ENCODE results near the gene SLC3A2.

SLC3A2 gene

DNA sequence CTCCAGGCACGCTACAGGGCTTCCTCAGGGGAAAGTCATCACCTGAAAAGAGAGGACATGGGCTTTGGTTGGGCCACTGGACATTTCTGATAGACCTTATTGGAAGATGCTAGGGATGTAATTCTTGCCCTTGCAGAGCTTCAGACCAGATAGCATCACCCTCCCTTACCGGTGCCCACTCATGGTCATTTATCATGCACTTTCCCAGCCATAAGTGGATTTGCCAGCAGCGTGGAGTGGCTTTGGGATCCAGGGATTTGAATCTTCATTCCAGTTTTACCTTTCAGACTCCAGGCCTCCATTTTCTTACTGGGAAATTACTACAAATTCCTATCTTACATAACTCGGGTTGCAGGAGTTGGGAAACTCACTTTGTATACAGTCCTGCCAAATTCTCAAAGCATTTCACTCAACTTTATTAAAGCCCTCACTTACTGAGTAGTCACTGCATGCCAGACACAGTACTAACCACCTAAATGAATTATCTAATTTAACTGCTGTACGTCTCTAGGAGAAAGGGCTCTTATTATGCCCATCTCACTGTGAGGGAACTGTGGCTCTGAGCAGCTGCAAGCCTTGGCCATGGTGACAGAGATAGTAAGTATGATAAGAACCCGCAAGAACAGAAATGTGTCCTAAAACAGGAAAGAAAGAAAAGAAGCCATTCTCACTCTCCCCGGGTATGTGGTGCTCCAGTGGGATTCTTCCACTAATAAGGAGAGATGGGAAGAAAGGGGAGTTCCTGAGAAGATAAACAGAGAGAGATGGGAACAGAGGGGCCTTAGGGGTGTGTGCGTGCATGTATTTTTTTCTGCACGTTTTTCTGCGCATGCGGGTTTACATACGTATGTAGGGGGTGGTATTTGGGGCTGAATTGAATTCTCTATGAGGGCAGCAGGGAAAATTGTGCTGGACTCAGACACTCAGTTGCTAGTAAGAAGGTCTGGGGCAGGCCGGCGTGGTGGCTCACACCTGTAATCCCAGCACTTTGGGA lies 30.7 kb downstream of the SLC3A2 start:
- no peak for DNase-seq (ENCODE audit: low spot score)

DNA sequence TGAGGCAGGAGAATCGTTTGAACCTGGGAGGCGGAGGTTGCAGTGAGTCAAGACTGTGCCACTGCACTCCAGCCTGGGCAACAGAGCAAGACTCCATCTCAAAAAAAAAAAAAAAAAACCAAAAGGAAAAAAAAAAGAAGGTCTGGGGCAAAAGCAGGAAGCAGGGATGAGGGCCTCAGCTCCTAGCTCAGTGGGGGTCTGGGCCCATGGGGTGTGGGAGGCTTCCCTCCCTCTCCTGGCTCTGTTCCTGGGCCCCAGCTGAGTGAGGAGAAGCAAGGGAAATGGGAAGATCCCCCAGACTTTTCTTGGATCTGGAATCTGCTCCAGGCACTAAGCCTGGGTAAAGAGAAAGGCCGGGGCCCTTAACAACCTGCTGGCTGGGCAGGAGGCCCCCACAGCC lies 31.6 kb downstream of the SLC3A2 start:
- no peak for DNase-seq (ENCODE audit: low spot score)

DNA sequence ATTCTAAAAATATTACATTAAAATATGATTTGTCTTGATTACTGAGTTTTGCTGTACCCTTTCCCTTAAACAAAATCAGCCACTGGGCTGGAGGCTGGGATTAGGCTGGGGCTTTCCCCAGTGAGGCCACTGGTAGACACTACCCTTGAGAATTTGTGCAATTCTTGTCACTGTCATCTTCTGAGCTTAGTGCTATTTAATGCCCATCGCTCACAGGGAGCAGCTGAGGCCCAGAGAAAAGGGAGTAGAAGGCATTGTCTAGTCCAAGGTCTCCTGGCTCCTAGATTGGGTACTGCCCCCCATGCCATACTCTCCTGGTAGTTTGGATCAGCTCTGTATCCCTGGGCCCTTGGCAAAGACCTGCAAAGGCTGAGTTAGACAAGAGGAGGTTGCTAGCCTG lies 33.7 kb downstream of the SLC3A2 start:
- DNase-seq (ENCODE audit: low spot score) = no peak

DNA sequence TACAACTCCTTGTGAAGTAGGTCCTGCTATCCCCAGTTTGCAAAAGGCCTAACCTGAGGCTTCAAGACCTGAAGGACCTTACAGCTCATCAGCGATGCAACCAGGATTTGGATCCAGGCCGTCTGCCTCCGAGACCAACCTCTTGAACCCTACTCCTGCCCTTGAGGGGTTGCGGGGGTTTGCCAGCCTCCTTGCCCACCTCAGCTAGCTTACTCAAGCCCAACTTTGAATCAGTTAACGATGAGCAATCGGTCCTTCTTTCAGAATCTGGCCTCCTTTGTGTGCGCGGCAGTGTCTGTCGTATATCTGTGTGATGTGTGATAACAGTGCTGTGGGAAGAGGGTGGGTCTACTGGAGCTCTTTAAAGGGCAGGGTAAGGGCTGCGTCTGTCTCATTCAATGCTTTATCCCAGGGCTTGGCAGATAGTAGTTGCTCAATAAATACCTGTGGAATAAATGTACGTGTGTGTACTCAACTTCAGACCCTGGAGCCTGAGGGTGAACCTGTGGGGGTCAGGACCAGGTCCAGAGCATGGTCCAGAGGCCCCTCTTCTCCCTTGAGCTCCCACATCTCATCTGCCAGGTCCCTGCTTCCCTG lies 37.3 kb downstream of the SLC3A2 start:
- no peak for DNase-seq (ENCODE audit: low spot score)

DNA sequence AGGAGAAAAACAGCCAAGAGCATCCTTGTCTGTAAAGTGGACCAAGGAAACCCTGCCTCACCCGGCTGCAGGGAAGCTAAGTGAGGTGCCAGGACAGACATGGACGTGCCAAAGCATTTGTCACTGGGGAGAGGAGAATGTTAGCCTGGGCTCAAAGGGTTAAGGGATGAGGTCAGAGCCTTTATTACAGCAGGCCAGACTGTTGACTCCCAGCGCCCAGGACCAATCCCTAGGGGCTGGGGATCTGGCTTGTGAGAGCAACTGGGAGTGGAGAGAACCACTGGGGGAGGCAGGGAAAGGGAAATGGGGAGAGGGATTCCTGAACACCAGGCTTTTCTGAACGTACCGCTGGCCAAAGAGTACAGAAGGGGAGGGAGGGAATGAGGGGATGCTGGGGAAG lies 37.8 kb downstream of the SLC3A2 start:
- DNase-seq (ENCODE audit: low spot score) = no peak

DNA sequence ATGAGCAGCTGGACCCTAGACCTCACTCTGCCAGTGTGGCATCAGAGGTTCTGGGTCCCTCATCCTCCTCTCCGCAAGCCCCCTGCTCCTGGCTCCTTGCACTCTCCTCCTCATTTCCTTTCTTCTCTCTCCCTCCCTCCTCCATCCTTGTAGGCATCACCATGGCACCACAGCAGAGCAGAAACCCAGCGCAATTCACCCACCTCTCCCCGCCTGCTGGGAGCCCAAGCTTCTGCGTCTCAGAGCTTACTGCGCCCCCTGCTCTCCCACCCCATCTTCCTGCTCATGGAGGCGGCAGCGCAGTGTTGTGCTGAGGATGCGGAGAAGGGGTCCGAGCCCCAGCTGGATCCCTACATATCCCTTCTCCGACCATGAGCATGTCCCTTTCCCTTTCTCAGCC lies 38.8 kb downstream of the SLC3A2 start:
- no peak for DNase-seq (ENCODE audit: low spot score)

DNA sequence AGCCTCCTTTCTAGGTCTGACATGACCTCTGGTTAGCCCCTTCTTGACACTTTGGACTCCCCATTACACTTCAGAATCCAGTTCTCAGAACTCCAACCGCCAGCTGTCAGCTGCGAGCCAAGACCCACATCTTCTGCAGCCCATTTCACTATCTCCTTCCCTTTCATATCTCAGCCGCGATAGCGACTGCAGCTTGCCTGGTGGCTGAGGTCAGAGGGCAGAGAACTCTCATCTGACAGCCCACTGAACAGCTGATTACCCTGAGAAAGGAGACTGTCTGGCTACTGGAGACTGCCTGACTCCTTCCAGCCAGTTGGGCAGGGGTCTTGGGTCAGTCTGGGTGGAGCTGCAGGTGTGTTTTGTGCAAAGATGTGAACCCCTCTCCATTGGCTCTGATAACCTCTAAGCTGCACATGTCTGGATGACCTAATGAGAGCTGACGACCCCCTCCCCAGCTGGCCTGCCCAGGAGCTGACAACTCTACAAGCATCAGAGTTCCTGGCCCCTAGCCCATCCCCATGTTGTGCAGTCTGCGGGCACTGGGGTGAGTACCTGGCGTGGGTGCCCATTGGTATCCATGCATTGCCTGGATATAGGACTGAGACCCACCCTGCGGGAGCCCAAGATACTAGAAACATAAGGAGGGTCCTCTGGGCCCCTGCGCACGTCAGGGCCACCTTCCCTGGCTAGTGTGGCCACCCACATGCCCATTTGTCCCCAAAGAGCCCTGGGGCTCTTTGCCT lies 39.4 kb downstream of the SLC3A2 start:
- no peak for DNase-seq (ENCODE audit: low spot score)

DNA sequence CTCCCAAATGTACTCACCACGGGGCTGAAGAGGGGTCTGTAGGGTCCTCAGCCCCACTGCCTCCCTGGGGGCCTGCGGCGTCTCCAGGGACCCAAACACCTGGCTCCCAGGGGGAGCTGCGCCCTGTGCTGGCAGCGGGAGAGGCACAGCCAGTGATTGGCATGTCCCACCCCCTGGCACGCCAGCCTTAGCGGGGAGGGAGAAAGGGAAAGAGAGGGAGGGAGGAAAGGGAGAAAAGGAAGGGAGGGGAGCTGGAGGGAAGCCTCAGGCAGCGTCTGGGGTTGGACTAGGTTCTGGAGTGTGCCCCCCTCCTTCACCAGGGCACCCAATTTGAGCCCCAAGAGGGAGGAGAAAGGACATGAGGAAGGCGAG lies 40.5 kb downstream of the SLC3A2 start, which contains the start of gene CHRM1:
CHRM1 (minus strand) TSS at position 163 of the 372 bp plus-strand sequence. CDS start 10,263 bp downstream, outside the sequence.
- DNase-seq (ENCODE audit: low spot score) = no peak

DNA sequence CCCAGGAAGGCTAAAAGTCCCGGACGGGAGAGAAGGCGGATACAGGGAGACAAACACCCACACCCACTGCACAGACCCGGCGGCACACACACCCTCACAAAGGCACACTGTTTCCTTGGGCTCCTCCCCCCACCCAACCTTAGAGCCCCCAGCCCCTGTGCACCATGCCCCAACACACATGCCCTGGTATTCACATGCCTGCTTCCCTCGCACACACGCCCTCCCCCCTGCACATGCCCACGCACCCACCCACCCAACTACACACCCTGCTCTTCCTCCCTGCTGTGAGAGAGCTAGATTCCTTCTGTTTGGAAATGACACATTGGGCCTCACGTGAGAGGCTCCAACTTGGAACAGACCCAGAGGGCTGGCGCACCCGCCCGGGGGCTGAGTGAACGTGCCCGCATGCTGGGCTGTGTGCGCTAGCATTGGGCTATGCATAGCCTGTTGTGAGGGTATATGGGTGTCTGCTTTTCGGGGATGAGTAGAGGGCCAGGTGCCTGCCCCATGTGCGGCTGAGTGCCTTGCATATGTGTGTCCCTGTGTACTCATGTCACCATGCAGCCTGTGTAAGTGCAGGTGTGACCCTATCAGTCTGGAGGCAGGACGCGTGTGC lies 41.0 kb downstream of the SLC3A2 start:
- DNase-seq (ENCODE audit: low spot score) = no peak

DNA sequence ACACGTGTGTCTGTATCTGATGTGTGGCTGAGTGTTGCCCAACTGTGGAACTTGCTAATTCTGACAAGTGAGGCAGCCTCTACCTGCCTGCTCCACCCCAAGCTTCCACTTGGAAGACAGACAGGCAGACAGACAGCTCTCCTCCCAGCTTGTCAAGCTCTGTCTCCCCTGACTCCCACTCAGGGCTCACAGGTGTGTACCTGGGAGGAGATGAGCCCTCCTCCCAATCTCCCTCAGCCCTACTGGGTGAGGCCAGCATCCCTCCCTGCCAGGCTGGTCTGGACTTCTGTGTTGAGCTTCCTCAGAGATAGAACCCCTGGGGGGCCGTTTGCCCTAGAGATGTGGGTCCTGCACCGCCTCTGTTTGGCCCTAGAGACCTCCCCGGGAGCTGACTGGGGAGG lies 41.5 kb downstream of the SLC3A2 start:
- no peak for DNase-seq (ENCODE audit: low spot score)

DNA sequence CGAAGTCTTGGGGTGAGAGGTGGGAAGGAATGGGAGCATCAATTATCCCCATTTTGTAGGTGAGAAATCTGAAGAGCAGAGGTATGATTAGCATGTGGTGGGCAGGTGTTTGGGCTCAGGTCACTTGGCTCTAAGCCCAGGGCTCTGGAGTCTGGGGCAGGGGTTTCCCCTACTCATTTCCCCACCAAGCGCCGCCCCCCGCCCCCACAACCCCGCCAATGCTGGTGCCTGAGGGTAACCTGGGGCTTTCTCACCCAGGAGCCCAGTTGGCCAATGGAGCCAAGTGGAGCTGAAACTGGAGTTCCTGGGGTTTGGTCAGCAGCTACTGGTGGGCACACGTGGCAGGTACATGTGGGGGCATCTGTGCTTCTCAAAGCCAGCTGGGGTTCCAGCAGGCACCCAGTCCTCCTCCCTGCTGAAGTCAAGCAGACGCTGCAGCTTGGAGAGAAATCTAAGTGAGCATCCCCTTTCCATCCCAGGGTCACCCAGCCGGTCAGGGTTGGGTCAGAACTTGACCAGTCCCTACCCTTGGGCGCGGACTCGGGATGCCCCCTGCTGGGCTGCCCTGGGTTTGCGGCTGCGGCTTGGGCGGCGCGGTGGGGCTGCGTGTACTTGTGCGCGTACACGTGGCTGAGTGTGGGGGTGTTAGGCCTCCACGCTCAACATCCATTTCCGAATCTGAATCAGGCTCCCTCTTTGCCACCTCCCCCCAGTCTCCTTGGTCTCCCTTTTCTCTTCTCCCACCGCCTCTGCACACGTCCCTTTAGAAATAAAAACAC lies 42.1 kb downstream of the SLC3A2 start:
- no peak for DNase-seq (ENCODE audit: low spot score)

DNA sequence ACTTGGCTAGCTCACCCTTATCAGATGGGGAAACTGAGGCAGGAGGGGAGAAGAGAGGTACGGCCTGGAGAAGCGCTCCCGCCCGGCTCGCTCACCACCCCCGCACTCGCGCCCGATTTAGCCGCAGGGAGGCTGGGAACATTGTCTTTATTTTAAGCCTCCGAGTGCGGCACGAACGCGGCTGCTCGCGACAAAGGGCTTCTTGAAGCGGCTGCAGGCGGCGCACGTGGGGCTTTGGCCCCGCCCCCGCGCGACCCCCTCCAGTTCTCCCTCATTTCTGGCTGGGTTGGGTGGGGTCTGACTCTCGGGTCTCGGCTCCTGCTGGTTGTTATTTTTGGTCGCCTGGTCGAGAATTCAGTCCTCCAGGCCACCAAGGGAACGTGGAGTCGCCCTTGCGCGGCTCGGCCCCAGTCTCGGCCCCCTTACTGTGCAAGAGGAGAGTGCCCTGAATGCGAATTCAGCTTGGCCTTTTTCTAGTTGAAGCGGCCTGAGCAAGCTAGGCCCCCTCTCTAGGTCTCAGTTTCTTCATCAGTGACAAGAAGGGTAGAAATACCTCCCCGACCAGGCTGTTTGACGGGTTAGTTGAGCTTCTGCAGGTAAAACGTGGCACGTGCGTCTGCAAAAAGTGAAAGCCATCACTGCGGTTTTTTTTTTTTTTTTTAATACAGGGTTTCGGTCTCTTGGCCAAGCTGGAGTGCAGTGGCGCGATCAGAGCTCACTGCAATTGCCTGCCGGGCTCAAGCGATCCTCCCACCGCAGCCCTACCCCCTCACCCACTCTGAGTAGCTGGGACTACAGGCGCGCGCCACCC lies 43.1 kb downstream of the SLC3A2 start:
- no peak for DNase-seq (ENCODE audit: low spot score)

DNA sequence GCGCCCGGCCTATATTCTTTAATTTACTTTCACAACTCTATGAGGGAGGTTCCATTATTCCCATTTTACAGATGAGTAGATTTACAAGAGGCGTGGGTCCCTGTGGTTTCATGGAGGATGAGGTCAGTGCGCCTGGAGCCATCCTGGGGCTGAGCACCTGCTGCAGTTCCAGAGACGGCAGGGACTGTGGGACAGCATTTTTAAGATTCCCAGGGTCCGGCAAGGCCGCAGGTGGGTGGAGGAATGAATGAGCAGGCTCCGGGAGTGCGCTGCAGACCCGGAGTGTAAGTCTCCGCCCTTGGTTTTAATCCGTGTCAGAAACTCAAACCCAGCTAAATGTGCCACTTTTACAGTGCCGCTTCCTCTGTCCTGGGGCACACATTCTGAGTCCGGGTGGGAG lies 44.6 kb downstream of the SLC3A2 start:
- no peak for DNase-seq (ENCODE audit: low spot score)

DNA sequence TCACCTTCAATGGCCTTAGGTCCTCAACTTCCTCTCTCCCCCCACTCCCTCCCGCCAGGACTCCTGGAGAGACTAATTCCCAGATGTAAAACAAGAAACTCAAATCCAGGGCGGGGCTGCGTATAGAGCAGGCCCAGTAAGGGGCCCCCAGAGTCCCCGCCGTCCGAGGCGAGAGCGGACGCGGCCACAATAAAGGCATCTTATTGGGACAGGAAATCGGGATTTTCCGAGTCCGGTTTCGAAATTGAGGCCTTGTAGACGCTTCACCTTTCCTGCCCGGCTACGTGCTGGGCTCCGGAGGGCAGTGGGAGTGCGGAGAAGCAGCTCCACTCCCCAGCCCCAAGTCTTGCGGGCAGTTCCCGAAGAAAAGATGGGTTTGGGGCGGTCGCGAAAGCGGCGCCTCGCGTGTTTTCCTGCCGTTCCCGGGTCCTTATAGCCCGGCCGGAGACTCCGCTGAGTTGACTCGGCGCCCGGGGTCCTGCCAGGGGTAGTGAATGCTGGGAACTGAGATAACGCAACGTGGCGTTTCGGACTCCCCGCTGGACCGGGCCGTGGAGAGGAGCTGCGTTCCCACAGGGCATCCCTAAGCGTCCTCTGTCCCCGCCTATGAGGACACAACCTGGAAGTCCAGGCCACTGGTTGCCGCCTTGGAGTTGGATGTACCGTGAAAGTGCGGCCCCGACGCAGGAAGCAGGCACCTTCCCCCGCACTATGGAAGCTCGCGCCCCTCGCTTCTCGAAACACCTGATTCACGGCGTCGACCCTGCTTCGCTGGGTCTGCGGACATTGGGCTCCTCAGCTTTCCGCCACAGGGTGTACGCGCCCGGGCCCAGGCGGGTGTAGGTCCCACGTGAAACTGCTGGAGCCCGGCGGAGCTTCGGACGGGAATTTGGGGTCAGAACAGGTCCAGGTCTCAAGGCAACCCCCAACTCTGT lies 45.3 kb downstream of the SLC3A2 start:
- no peak for DNase-seq (ENCODE audit: low spot score)

DNA sequence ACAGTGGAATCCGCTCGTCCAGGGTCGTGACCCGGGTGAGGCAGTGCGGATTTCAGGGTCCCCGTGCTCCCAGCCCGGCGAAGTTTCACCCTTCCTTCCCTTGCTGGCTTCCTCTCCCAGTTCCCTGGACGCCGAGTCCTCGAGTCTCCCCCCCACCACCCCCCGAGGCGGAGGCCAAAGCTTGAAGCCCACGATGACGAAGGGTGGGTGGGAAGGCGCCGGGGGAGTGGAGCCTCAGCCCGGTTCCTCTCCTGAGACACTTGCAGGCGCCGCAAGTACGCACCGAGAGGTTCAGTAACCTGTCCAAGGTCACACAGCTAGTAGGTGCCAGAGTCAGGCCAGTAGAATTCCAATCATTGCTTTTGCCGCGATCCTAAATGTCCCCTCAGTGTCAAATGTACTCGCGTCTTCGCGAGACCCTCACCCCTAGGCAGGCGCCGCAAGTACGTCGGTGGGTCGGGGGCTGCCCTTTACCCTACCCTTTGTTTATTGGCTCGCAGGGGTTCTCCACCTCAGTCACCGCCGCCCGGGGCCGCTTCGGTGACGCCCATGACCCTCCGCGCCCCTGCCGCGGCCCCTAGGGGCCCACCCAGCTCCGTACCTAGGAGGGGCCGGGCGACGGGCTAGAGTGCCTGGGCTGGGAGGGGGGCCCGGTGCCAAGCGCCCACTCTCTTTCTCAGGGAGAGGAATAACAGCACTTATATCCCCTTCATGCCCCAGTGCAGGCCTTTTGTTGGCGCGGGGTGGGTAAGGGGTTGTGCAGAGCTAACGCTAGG lies 46.2 kb downstream of the SLC3A2 start:
- DNase-seq (ENCODE audit: low spot score) = no peak

DNA sequence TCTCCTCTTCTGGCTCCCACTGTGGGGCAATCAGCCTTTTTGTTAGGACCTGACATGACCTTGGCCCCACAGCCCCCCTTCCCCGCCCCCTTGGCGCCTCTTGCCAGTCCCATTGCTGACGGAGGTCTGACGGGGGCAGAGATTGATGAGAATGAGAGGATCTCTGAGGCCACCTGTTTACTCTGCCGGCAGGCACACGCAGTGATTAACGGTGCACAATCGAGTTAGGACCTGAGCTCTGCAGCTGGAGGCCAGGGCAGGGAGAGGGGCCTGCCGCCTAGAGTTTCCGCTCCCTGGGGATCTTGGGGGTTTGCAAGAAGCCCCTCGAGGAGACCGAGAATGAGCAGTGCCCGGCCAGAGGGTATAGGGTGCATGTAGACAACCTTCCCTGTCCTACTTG lies 47.3 kb downstream of the SLC3A2 start:
- DNase-seq (ENCODE audit: low spot score) = no peak

DNA sequence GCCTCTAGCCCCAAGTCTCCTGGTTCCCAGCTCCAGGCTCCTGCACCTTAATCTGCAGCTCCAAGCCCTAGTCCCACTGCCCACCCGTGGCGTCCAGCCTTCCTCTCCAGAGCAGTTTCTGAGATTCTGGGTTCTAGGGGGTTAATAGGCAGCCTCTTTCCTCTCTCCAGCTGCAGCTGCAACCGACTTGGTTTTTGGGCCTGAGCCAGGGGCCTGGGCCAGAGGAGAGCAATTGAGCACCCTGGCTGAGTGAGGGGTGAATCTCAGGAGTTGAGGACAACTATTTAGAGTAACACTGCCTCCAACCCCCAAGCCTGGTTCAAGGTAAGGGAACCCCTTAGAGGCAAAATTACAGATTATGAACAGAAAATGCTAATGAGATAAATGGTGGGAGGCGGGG lies 49.5 kb downstream of the SLC3A2 start:
- DNase-seq (ENCODE audit: low spot score) = no peak

DNA sequence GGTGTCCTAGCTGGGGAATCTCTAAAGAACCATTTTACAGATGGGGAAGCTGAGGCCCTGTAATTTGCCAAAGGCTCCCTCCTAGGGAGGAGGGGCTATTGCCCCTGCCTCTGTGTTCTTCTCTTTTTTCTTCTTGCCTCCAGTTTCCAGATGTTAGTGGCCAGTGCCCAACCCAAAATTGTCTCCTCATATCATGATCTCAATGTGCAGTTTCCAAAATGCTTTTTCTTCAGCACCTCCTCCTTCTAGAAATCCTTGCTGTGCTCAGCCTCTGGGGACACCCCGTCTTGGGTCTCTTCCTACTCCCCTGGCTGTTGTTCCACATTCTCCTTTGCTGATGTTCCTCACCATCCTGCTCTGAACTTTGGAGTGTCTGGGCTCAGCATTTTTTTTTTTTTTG lies 50.0 kb downstream of the SLC3A2 start:
- DNase-seq (ENCODE audit: low spot score) = no peak
